HCEC 1CT (cell line): ENCODE results near the gene COQ3.
A peak's percentile ranks its signal among the peaks of the same experiment; 100 is the strongest.

Experiments
- DNase-seq: peaks from one replicate; pipeline ENCODE4 v3.0.0-alpha.2; 2017

Gene COQ3

GRCh38 chr6:99330159-99330558, 63.8 kb downstream of the COQ3 start:
- peak; percentile 61 for DNase-seq

- no peak for DNase-seq
These were observed 69.0 kb downstream of the COQ3 start for GRCh38 chr6:99324996-99325395.
